GM18520 (cell line): Measurements from ENCODE around the gene EIF2B2.
"Not testable (repeated sequence)": the region's sequence is repeated elsewhere in the genome, so short reads cannot be mapped to it uniquely, and the experiment has no call there.

Experiments used
- ATAC-seq: cut with Tn5 transposase; IDR thresholded peaks from one replicate; pipeline ENCODE4 v1.9.1; 2021; ENCODE audit not compliant: unreplicated experiment

Gene EIF2B2

GRCh38 chr14:74988131-74988530, 14.6 kb upstream of the EIF2B2 start:
- no peak for ATAC-seq

DNA sequence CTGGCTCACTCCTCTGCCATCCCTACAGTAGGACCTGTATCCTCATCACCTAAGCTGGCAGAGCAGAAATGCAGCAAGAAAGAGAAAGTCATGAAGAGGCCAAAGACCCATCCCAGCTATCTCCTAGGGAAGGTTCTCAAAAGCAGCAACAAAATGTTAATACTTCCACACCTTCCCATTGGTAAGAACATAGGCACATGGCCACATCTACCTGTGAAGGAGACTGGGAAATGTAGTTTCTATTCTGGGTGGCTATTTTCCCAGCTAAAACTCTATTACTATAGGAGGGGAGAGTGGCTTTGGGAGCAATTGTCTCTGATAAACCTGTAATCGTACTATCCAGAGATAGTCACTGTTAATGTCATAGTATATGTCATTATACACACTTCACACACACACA, 13.7 kb upstream of the EIF2B2 start:
- no peak for ATAC-seq

DNA sequence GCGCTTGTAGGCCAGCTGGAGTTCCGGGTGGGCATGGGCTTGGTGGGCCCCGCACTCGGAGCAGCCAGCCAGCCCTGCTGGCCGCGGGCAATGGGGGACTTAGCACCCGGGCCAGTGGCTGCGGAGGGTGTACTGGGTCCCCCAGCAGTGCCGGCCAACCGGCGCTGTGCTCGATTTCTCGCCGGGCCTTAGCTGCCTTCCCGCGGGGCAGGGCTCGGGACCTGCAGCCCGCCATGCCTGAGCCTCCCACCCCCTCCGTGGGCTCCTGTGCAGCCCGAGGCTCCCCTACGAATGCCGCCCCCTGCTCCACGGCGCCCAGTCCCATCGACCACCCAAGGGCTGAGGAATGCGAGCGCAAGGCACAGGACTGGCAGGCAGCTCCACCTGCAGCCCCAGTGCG, 8.5 kb upstream of the EIF2B2 start:
- ATAC-seq, result not testable (repeated sequence)

DNA sequence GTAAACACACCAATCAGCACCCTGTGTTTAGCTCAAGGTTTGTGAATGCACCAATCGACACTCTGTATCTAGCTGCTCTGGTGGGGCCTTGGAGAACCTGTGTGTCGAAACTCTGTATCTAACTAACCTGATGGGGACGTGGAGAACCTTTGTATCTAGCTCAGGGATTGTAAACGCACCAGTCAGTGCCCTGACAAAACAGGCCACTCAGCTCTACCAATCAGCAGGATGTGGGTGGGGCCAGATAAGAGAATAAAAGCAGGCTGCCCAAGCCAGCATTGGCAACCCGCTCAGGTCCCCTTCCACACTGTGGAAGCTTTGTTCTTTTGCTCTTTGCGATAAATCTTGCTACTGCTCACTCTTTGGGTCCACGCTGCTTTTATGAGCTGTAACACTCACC, 6.9 kb upstream of the EIF2B2 start:
- not testable (repeated sequence) for ATAC-seq

DNA sequence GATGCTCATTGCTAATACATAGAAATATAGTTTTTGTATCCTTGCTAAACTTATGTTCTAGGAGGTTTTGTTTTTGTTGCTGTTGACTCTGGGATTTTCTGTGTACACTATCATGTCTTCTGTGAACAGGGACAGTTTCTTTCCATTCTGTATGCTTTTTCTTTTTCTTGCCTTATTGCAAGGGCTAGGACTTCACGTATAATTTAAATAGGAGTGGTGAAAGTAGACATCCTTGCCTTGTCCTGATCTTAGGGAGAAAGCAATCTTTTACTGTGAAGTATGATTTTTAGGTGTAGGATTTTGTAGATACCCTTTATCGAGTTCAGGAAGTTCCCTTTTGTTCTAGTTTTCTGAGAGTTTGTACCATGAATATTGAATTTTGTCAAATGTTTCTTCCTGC, 1.5 kb upstream of the EIF2B2 start:
- ATAC-seq, result no peak

GRCh38 chr14:75001899-75002298, 822 bp upstream of the EIF2B2 start:
- no peak for ATAC-seq

- no peak for ATAC-seq
These were observed 718 bp downstream of the EIF2B2 start for GRCh38 chr14:75003250-75004027.

DNA sequence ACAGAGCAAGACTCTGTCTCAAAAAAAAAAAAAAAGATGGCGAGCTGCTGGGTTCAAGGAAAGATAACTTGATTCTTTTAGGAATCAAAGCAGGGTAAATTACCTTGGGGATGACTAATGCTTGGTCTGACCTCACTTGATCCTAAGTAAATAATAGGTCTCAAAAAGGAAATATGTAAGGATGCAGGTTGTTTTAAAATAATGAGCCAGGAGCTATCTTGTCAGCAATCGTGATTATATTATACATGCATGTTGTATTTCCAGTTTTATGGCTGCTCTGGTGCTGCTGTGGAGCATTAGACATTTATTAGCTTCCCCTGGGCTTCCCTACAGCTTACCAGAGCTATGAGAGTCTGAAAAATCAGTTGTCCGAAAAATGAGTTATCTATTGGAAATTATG, 2.6 kb downstream of the EIF2B2 start:
- no peak for ATAC-seq

- ATAC-seq, result no peak
These were observed 6.5 kb downstream of the EIF2B2 start for GRCh38 chr14:75009176-75009575.

DNA sequence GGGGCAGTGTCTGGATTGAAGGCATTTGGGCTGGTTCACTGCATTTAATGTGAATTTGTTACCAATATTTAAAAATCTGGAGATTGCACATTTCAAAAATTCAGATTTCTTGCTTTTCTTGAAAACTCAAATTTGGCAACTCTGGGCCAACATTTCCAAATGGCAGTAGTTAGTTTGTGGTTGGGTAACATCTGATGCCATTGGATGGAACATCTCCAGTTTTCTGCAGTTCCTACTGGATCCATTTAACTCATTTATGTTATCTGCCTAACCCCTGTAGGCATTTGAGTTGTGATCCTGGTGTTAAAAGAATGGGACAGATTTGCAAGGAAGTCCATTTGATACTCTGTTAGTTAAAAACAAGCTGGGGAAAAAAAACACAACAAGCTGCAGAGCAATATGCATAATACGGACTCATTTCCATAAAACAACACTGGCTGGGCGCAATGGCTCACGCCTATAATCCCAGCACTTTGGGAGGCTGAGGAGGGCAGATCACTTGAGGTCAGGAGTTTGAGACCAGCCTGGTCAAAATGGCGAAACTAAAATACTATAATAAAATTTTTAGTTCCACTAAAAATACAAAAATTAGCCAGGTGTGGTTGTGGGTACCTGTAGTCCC, 7.9 kb downstream of the EIF2B2 start:
- ATAC-seq, result no peak

DNA sequence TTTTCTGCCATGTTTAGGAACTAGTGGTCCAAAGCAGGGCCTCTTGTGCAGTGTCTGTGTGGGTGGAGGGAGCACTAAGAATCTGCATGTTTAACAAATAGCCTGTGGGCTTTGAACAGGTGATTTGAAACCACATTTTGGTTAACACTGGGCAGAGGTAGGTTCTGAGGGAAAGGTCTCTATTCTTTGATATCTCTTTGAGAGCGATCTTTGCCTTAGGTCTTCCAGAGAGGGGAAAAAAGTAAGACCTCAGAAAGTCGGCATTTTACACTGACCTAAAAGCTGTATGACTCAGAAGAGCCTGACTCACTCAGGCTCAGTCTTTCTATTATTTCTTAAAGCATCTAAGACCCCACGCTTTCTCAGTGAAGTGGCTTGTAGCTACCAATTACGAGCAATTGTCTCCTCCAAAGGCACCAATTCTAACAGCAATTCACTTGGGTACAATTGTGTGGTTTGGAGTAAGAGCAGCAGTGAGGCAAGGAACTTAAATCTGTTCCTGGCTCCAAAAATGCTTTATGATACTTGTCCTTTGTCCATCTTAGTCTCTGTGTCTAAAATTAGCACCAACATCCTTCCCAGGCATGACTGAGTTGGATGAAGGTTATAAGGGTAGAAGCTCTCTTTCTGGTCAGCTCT, 8.8 kb downstream of the EIF2B2 start:
- ATAC-seq, result no peak

DNA sequence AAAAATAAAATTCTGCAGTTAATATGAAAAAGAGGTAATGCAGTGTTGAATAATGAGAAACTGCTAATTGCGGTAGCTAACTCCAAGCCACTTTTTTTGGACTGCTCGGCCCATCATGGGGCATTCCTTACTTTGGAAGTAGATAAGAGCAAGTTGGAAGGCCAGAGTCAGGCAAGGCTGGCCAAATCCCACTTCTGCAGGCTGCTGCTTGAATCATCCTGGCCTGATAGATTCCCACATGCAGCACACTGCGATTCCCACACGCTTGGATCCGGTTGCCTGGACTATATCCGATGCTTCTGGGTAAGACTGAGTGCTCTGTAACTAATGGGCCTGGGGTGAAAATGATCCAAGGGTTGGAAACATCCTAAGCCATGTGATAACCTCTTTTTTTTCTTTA, 10.6 kb downstream of the EIF2B2 start:
- ATAC-seq, result no peak

GRCh38 chr14:75015496-75015895, 12.8 kb downstream of the EIF2B2 start:
- no peak for ATAC-seq

GRCh38 chr14:75016815-75017214, 14.1 kb downstream of the EIF2B2 start:
- no peak for ATAC-seq

- ATAC-seq, result no peak
These were observed 16.0 kb downstream of the EIF2B2 start for GRCh38 chr14:75018694-75019093.

- no peak for ATAC-seq
These were observed 19.9 kb downstream of the EIF2B2 start for GRCh38 chr14:75022655-75023054.

GRCh38 chr14:75023108-75023507, 20.4 kb downstream of the EIF2B2 start:
- no peak for ATAC-seq

DNA sequence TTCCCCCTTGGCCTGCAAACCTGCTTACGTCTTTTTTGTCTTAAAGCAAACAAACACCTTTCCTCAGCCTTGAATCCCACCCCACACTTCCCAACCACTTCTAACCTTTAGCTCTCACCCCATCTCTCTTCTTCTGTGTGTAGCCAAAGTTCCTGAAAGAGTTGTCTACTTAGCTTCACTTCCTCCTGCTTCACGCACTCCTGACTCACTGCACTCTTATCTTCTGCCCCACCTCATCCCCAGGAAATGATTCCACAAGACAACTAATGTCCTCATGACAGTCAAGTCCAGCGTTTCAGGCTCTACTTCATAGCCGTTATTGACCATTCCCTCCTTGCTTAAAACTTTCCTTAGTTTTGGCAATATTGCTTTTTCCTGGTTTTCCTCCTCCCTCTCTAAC, 22.4 kb downstream of the EIF2B2 start:
- no peak for ATAC-seq

GRCh38 chr14:75025876-75026275, 23.2 kb downstream of the EIF2B2 start:
- ATAC-seq, result no peak

- no peak for ATAC-seq
These were observed 27.4 kb downstream of the EIF2B2 start for GRCh38 chr14:75030147-75030546.

DNA sequence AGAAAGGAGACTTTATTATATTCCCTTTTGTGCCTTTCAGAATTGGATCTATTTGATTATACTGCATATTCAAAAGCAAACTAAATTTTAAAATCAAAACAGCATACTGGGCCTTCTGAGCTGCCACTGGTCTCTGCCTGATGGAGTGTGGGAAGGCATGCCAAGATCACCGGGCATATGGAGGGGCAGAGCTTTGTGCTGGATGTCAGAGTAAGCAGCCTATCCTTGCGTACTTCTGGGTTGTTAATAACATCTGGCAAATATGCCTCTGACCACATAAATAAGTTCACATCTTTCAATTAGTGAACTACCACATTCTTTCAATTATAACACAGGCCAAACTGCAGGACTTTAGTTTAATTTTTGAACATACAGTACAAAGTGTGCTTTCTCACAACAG, 30.2 kb downstream of the EIF2B2 start:
- no peak for ATAC-seq

- no peak for ATAC-seq
These were observed 37.8 kb downstream of the EIF2B2 start for GRCh38 chr14:75040507-75040906.
